Small intestine (tissue), 7 donors: ENCODE data around the gene FRMD8. TPM values are rescaled to one million over a fixed set of nuclear protein-coding genes. Genes with fewer than 3 reads are reported as not detected.

ENCODE experiments used
- DNase-seq, 2 donors: peaks; one replicate each; pipeline versions ENCODE4 v3.0.0 to v3.0.0-alpha.2; 2013
- FAIRE-seq: peaks from 2 replicates; lab custom pipeline; 2012; peaks lifted over from hg19 to GRCh38; lab: Jason Lieb, UNC
- H3K27ac ChIP-seq, 3 donors: one replicate each; pipeline ENCODE4 v1.5.1; 2013; ENCODE audit warnings: low read length in 2 of 3, mild to moderate bottlenecking in 2 of 3, control low read depth in 1 of 3, inconsistent platforms in 1 of 3, low read depth in 1 of 3, moderate library complexity in 1 of 3
- H3K27me3 ChIP-seq, 3 donors: one replicate each; pipeline ENCODE4 v1.6.1; 2013; ENCODE audit warnings: low read length in 3 of 3, inconsistent platforms in 1 of 3; ENCODE audit not compliant: control insufficient read depth in 3 of 3, insufficient read depth in 3 of 3
- H3K36me3 ChIP-seq, 3 donors: one replicate each; pipeline ENCODE4 v1.6.1; 2013; ENCODE audit warnings: low read length in 3 of 3, inconsistent platforms in 1 of 3, low read depth in 1 of 3, mild to moderate bottlenecking in 1 of 3, moderate library complexity in 1 of 3; ENCODE audit not compliant: control insufficient read depth in 3 of 3, insufficient read depth in 2 of 3
- H3K4me1 ChIP-seq, 3 donors: one replicate each; pipeline ENCODE4 v1.6.1; 2013; ENCODE audit warnings: low read length in 2 of 3, inconsistent platforms in 1 of 3, low read depth in 1 of 3, mild to moderate bottlenecking in 1 of 3, moderate library complexity in 1 of 3; ENCODE audit not compliant: control insufficient read depth in 3 of 3, insufficient read depth in 2 of 3
- H3K4me3 ChIP-seq, 3 donors: one replicate each; pipeline ENCODE4 v1.5.1; 2013; ENCODE audit warnings: low read length in 3 of 3, control low read depth in 1 of 3, inconsistent platforms in 1 of 3, low read depth in 1 of 3, mild to moderate bottlenecking in 1 of 3, moderate library complexity in 1 of 3
- H3K9me3 ChIP-seq, 2 donors: one replicate each; pipeline ENCODE4 v1.6.1; 2013; ENCODE audit warnings: low read depth in 1 of 2, low read length in 1 of 2; ENCODE audit not compliant: control insufficient read depth in 2 of 2, insufficient read depth in 1 of 2
- WGBS, 3 donors: extraction: QIAGEN DNeasy Blood & Tissue Kit; methylation state at CpG; one replicate each; pipeline ENCODE4 v1.1.7; 2013; 5-methylcytosine and 5-hydroxymethylcytosine counted together
- polyA plus RNA-seq, 4 donors: library from polyadenylated mRNA; stranded (reverse) in 3 of 4; unstranded in 1 of 4; fragments of 200-250 nt in 3 of 4; fragments of 120-200 nt in 1 of 4; gene quantifications; one replicate each; pipeline versions ENCODE4 v1.2.1 to v1.2.3, GENCODE V29; 2013
- donor health status: healthy with polysubstance abuse.
- donor health status: control.
- donor health status: control.
- donor health status: Bipolar disorder and iron deficiency.
- donor health status: healthy.

Gene FRMD8
- polyA plus RNA-seq, 4 donors, result 24.4 to 31.1 (median 26.9) TPM

DNA sequence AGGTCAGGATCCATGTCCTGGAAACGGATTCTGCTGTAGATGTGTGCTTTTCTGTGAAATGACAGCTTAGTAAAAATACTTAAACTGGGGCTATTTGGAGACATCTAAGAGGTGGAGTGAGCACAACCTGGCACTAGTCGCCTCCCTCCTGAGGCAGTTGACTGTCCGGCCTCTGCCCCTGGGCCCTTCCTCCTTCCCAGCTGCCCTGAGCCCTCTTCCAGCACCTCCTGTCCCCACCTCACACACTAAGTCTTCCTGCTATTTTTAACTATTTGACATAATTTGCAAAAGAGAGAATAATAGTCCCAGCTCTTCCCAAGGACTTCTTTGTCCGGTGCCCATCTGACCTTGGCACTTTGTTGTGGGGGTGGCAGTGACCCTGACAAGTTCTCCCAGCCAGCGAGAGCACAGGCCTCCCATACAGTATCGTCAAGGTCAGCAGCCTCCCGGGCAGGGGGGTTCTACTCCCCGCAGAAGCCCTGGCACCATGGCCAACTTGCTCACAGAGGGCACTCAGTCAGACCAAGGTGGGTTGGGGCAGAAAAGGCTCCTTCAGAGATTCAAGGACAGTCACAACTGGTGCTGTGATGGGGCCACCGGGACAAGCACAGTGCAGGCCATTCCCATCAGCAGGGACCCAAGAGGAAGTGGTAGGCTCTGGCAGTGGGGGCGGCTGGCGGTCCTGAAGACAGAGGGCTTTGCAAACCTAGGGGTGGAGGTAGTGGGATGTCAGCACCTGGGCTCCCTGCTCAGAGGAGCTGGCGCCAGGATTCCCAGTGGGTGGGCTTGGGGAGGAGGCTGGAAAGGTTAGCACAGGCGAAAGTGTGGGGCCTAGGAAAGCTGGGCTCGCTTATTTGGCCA is 30.6 kb downstream of the FRMD8 start:
- peak overlapping the region; percentile 100 for H3K27ac ChIP-seq
- DNase-seq (no peak), FAIRE-seq (no peak)
- H3K36me3 ChIP-seq, result peaks cover 0 to 24% (median 0%) of the 10 kb centered on the region in 3 donors
- 34 to 43% (median 43%) methylated on average over 14 of the region's 14 CpGs for WGBS, 3 donors
- H3K4me3 ChIP-seq, result peak overlapping the region; percentile 1 to 47 (median 24)
- no peaks in the 10 kb centered on the region for H3K27me3 ChIP-seq
- no peaks in the 10 kb centered on the region for H3K9me3 ChIP-seq
- peaks cover 6 to 71% (median 11%) of the 10 kb centered on the region in 3 donors for H3K4me1 ChIP-seq

DNA sequence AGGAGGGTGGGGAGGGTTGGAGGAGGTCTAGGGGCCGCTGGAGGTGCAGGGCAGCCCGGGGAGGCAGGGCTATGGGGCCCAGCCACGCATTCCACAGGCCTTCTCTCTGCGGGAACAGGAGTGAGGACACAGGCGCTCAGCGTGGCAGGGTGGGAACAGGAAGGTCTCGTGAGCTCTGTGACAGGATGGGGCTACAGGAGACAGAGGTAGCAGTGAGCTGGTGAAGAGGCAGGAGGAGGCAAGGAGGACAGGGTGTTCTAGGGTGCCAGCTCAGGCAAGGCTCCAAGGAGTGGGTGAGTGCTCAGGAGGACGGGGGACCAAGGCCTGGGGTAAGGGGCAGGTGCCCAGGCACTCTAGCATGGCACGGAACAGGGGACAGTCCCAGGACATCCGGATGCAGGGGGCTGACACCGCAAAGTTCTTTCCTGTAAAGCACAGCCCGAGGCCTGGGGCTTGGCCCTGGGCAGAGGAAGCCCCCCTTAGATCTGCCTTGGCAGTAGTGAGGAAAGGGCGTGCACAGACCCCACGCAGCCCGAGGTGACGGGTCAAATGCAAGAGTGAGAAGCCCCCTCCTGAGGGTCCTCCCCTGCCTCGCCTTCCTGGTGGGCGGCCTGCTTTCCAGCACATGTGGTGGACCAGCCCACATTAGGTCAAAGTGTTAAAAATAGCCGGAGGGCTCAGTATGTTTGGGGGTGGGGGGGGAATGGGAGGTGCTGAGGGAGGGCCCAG is 31.4 kb downstream of the FRMD8 start:
- 23 to 60% (median 42%) methylated on average over 18 to 19 of the region's 19 CpGs for WGBS, 3 donors
- Histone ChIP-seq H3K4me3 (peak overlapping the region; percentile 4 to 47 (median 24)), H3K27ac (peak overlapping the region; percentile 100), H3K27me3 (no peaks in the 10 kb centered on the region), H3K36me3 (peaks cover 0 to 17% (median 0%) of the 10 kb centered on the region in 3 donors), H3K4me1 (peaks cover 6 to 73% (median 11%) of the 10 kb centered on the region in 3 donors), H3K9me3 (no peaks in the 10 kb centered on the region)
- DNase-seq (peak in 1 of 2 donors; percentile 63), FAIRE-seq (no peak)

DNA sequence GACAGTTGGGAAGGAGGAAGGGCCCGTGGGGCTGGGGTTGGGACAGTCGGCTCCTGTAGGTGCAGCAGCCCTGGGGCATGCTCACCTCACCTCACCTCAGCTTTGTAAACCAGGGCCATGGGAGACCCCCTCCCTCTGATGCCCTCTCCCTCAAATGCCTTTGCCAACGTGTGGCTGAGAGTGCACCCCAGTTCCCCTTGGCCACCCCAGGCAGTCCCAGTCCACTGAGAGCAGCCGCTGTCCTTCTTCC is 31.9 kb downstream of the FRMD8 start:
- H3K4me3 ChIP-seq, result peak overlapping the region in 1 of 3 donors; percentile 47
- no peak for FAIRE-seq
- DNase-seq, result no peak

DNA sequence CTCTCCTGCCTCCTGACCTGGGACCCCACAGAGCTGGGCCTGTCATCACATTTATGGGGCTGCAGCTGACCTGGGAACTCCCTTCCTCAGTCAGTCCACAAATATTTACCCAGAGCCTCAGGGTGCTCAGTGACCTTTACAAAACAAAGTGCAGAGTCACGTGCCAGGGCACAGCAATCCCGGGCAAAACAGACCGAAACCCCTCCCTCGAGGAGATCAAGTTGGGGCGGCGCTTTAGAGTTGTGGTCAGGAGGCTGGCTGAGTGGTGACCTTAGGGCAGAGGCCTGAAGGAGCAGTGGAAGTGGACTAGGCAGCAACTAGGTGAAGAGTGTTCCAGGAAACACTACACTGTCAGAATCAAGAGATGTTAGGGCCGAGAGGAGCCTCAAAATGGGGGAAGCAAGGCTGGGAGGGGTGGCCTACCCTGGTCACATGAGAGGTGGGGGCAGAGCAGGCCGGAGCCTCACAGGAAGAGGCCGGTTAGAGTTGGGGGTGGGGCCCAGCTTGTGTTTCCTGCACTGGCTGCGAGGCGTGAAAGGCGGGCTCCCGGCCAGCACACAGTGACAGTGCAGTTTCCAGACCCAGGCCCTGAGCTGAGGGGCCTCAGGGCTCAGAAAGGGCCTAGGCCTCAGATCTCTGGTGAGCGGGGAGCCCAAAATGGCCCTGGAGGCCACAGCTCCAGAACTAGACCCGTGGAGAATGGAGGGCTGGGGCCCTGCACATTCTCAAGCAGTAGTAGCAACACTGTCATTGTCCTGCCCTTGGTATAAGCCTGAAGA is 32.4 kb downstream of the FRMD8 start:
- Histone ChIP-seq H3K9me3 (no peaks in the 10 kb centered on the region), H3K27me3 (no peaks in the 10 kb centered on the region), H3K4me1 (peaks cover 6 to 74% (median 11%) of the 10 kb centered on the region in 3 donors), H3K4me3 (peak overlapping the region; percentile 12 to 47 (median 37)), H3K36me3 (peaks cover 0 to 18% (median 1%) of the 10 kb centered on the region in 3 donors), H3K27ac (peak overlapping the region; percentile 100)
- DNase-seq (peak; percentile 95 to 96), FAIRE-seq (no peak)
- WGBS, 3 donors, result 0 to 1% (median 1%) methylated on average over 15 of the region's 15 CpGs

More for the DNA sequence above, 31.9 kb downstream of the FRMD8 start:
- H3K36me3 ChIP-seq, result peaks cover 0 to 19% (median 0%) of the 10 kb centered on the region in 3 donors
- H3K27me3 ChIP-seq, result no peaks in the 10 kb centered on the region
- 6 to 29% (median 6%) methylated on average over 2 to 4 of the region's 4 CpGs for WGBS, 3 donors
- peaks cover 6 to 74% (median 11%) of the 10 kb centered on the region in 3 donors for H3K4me1 ChIP-seq
- H3K27ac ChIP-seq, result peak overlapping the region; percentile 100
- no peaks in the 10 kb centered on the region for H3K9me3 ChIP-seq

DNA sequence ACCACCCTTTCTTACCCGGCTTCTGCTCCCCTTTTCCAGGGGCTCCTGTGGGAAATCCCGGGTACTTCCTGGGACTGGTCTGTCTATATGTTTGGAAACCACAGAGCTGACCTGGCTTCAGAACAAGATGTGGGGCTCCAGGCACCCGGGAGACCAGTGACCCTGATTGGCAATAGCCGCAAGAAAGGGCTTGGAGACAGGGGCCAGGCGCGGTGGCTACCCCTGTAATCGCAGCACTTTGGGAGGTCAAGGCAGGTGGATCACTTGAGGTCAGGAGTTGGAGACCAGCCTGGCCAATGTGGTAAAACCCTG is 33.0 kb downstream of the FRMD8 start:
- peaks cover 6 to 74% (median 11%) of the 10 kb centered on the region in 3 donors for H3K4me1 ChIP-seq
- 16 to 23% (median 21%) methylated on average over 7 of the region's 7 CpGs for WGBS, 3 donors

DNA sequence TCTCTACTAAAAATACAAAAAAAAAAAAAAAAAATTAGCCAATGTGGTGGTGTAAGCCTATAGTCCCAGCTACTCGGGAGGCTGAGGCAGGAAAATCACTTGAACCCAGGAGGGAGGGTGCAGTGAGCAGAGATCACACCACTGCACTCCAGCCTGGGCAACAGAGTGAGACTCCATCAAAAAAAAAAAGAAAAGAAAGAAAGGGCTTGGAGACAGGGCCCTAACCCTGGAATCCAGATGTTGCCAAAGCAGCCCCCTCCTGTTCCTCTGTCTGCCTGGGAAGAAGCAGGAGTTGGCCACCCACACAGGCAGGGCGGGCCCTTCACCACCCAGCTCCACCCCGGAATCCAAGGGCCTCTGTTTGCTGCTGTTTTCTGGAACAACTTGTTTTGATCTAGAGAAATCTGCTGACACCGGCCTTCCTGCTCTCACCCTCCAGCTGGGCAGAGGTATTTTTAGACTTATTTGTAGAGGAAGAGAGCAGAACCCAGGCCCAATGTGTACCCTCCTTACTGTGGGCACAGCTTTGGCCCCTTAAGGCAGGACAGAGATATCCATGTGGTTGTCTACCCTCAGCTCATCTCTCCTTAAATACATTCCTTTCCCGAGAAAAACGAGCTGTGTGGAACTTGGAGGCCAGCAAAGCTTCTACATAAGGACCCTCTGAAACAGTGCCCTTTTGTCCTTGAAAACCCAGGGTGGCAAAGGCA is 33.5 kb downstream of the FRMD8 start:
- no peak for FAIRE-seq
- DNase-seq, result peak; percentile 92 to 97
- WGBS, 3 donors, result 0 to 1% (median 0%) methylated on average over 6 of the region's 6 CpGs
- H3K4me3 ChIP-seq, result peak overlapping the region in 2 of 3 donors; percentile 31 to 38
- H3K9me3 ChIP-seq, result no peaks in the 10 kb centered on the region
- H3K4me1 ChIP-seq, result peaks cover 6 to 73% (median 11%) of the 10 kb centered on the region in 3 donors
- H3K27ac ChIP-seq, result peak overlapping the region; percentile 100
- H3K36me3 ChIP-seq, result peaks cover 0 to 22% (median 6%) of the 10 kb centered on the region in 3 donors
- no peaks in the 10 kb centered on the region for H3K27me3 ChIP-seq

More for the DNA sequence above, 33.0 kb downstream of the FRMD8 start:
- Histone ChIP-seq H3K9me3 (no peaks in the 10 kb centered on the region), H3K4me3 (peak overlapping the region; percentile 12 to 47 (median 37)), H3K27me3 (no peaks in the 10 kb centered on the region), H3K36me3 (peaks cover 0 to 19% (median 4%) of the 10 kb centered on the region in 3 donors), H3K27ac (peak overlapping the region; percentile 100)
- FAIRE-seq, result no peak
- DNase-seq, result no peak

DNA sequence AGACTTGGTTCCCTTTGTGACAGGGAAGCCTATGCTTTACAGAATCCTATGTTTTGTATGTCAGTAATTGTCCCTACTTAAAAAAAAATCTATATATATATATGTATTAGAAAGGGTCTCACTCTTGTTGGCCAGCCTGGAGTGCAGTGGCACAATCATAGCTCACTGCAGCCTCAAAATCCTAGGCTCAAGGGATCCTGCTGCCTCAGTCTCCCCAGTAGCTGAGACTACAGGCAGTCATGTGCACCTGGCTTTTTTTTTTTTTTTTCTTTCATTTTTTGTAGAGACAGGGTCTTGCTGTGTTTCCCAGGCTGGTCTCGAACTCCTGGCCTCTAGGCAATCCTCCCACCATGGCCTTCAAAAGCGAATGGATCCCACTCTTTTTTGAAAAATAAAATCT is 34.1 kb downstream of the FRMD8 start:
- peak overlapping the region; percentile 100 for H3K27ac ChIP-seq
- peaks cover 6 to 68% (median 11%) of the 10 kb centered on the region in 3 donors for H3K4me1 ChIP-seq
- FAIRE-seq, result no peak
- H3K36me3 ChIP-seq, result peaks cover 0 to 20% (median 9%) of the 10 kb centered on the region in 3 donors
- no peaks in the 10 kb centered on the region for H3K27me3 ChIP-seq
- H3K9me3 ChIP-seq, result no peaks in the 10 kb centered on the region
- peak overlapping the region in 2 of 3 donors; percentile 31 to 38 for H3K4me3 ChIP-seq
- WGBS, 3 donors, result 56 to 67% (median 61%) methylated on average over 2 of the region's 2 CpGs
- DNase-seq, result no peak
